Neural progenitor cell (in vitro differentiated cells): Measurements from ENCODE around the gene TDP2. TPM values are rescaled to one million over a fixed set of nuclear protein-coding genes. Genes with fewer than 3 reads are reported as not detected.
A peak's percentile ranks its signal among the peaks of the same experiment; 100 is the strongest.

Source experiments
- DNase-seq: peaks from one replicate; pipeline ENCODE4 v3.0.0-alpha.2; 2016; ENCODE audit warnings: low spot score
- H2AFZ ChIP-seq: fragments of 200-600 bp; sonication (generic); replicated peaks from 2 replicates; pipeline ENCODE4 v1.6.1; 2016; ENCODE audit warnings: antibody characterized with exemption
- H3F3A ChIP-seq: fragments of 200-600 bp; sonication (generic); 2 replicates; pipeline ENCODE4 v1.6.1; 2016; ENCODE audit warnings: antibody characterized with exemption, low read depth
- H3K27ac ChIP-seq: fragments of 200-600 bp; sonication (generic); 2 replicates; pipeline ENCODE4 v1.5.1; 2016; ENCODE audit warnings: mild to moderate bottlenecking
- H3K27me3 ChIP-seq: fragments of 200-600 bp; sonication (generic); 2 replicates; pipeline ENCODE4 v1.6.1; 2016; ENCODE audit warnings: mild to moderate bottlenecking, moderate library complexity
- H3K36me3 ChIP-seq: fragments of 200-600 bp; sonication (generic); 2 replicates; pipeline ENCODE4 v1.5.1; 2016
- H3K4me1 ChIP-seq: fragments of 200-600 bp; sonication (generic); 2 replicates; pipeline ENCODE4 v1.6.1; 2016; ENCODE audit warnings: mixed run types
- H3K4me2 ChIP-seq: fragments of 200-600 bp; sonication (generic); 2 replicates; pipeline ENCODE4 v1.6.1; 2016
- H3K4me3 ChIP-seq: fragments of 200-600 bp; sonication (generic); 2 replicates; pipeline ENCODE4 v1.5.1; 2016
- H3K79me2 ChIP-seq: fragments of 200-600 bp; sonication (generic); 2 replicates; pipeline ENCODE4 v1.6.1; 2016; ENCODE audit warnings: low read depth
- H3K9ac ChIP-seq: fragments of 200-600 bp; sonication (generic); 2 replicates; pipeline ENCODE4 v1.6.1; 2016
- H3K9me3 ChIP-seq: fragments of 200-600 bp; sonication (generic); 2 replicates; pipeline ENCODE4 v1.5.1; 2016; ENCODE audit warnings: low read depth
- H4K20me1 ChIP-seq: fragments of 200-600 bp; sonication (generic); 2 replicates; pipeline ENCODE4 v1.6.1; 2016; ENCODE audit warnings: low read depth
- H3K27ac Mint-ChIP-seq: 3 replicates; pipeline ENCODE4 v1.8.0; 2021; ENCODE audit warnings: mixed read lengths
- H3K27me3 Mint-ChIP-seq: 2 replicates; pipeline ENCODE4 v1.8.0; 2022; ENCODE audit warnings: low read depth, mild to moderate bottlenecking, inconsistent platforms, moderate library complexity, mixed read lengths; ENCODE audit not compliant: insufficient read depth
- H3K36me3 Mint-ChIP-seq: 3 replicates; pipeline ENCODE4 v1.8.0; 2021; ENCODE audit warnings: mixed read lengths
- H3K4me1 Mint-ChIP-seq: 3 replicates; pipeline ENCODE4 v1.8.0; 2021; ENCODE audit warnings: mixed read lengths
- H3K4me3 Mint-ChIP-seq: 3 replicates; pipeline ENCODE4 v1.8.0; 2021; ENCODE audit warnings: mild to moderate bottlenecking, moderate library complexity, mixed read lengths
- H3K9me3 Mint-ChIP-seq: 3 replicates; pipeline ENCODE4 v1.8.0; 2020; ENCODE audit warnings: mixed read lengths
- CTCF ChIP-seq: fragments of 200-600 bp; sonication (generic); IDR thresholded peaks from 2 replicates; pipeline ENCODE4 v1.5.1; 2017; ENCODE audit warnings: antibody characterized with exemption, mild to moderate bottlenecking
- EZH2 ChIP-seq: fragments of 200-600 bp; sonication (generic); IDR thresholded peaks from 2 replicates; pipeline ENCODE4 v1.6.1; 2017; ENCODE audit warnings: antibody characterized with exemption, mild to moderate bottlenecking, moderate library complexity
- EZH2phosphoT487 ChIP-seq: fragments of 200-600 bp; sonication (generic); IDR thresholded peaks from 2 replicates; pipeline ENCODE4 v1.6.1; 2017; ENCODE audit warnings: antibody characterized with exemption
- total RNA-seq: library from RNA; depleted of rRNA; stranded (reverse); fragments of >200 nt; gene quantifications from 2 replicates; pipeline ENCODE4 v1.2.3, GENCODE V29; 2015; ENCODE audit warnings: low replicate concordance

The TDP2 gene
- total RNA-seq: 31.8 and 49.9 TPM in 2 replicates

- TF ChIP-seq EZH2phosphoT487: no peak
- peak; percentile 58 for TF ChIP-seq CTCF
- DNase-seq: peak; percentile 99
- H3K36me3 Mint-ChIP-seq: peaks cover 36% of the 10 kb centered on the region
Measured at GRCh38 chr6:24666641-24667377, at the start of gene TDP2, which contains the start of gene ACOT13. Gene TDP2, minus strand, starts transcription at chr6:24666899. Its CDS starts 37 bp downstream, at chr6:24666862. Gene ACOT13, plus strand, starts transcription at chr6:24667077. Its CDS starts 187 bp downstream, at chr6:24667264.

GRCh38 chr6:24710519-24711303, 44.0 kb upstream of the TDP2 start:
- peaks cover 57% of the 10 kb centered on the region for H3K36me3 Mint-ChIP-seq
- peaks cover 3% of the 10 kb centered on the region for H3F3A ChIP-seq
- H3K4me3 Mint-ChIP-seq: no peak overlapping the region
- H3K4me1 Mint-ChIP-seq: no peaks in the 10 kb centered on the region
- peaks cover 71% of the 10 kb centered on the region for H3K79me2 ChIP-seq
- no peak overlapping the region for H3K9ac ChIP-seq
- no peak for TF ChIP-seq EZH2
- TF ChIP-seq CTCF: no peak
- no peak for TF ChIP-seq EZH2phosphoT487
- no peak overlapping the region for H3K4me3 ChIP-seq
- H3K27ac Mint-ChIP-seq: no peak overlapping the region
- H4K20me1 ChIP-seq: peaks cover 65% of the 10 kb centered on the region
- no peaks in the 10 kb centered on the region for H3K27me3 ChIP-seq
- no peak overlapping the region for H3K4me2 ChIP-seq
- no peak for DNase-seq
- no peaks in the 10 kb centered on the region for H3K4me1 ChIP-seq
- no peaks in the 10 kb centered on the region for H3K27me3 Mint-ChIP-seq
- no peak overlapping the region for H3K27ac ChIP-seq
- no peaks in the 10 kb centered on the region for H3K9me3 ChIP-seq
- H3K36me3 ChIP-seq: peaks cover 53% of the 10 kb centered on the region
- no peaks in the 10 kb centered on the region for H3K9me3 Mint-ChIP-seq
- H2AFZ ChIP-seq: no peak overlapping the region

More at GRCh38 chr6:24666641-24667377, at the start of gene TDP2, which contains the start of gene ACOT13:
- Histone ChIP-seq H3K36me3 (peaks cover 3% of the 10 kb centered on the region), H3K79me2 (peaks cover 39% of the 10 kb centered on the region), H2AFZ (peak within 1 kb of the TSS; percentile 97), H3K4me3 (peak within 1 kb of the TSS; percentile 83), H3K4me1 (peaks cover 29% of the 10 kb centered on the region), H3K27me3 (no peaks in the 10 kb centered on the region), H3K9ac (peak within 1 kb of the TSS; percentile 78), H3K27ac (peak within 1 kb of the TSS; percentile 70), H4K20me1 (peaks cover 21% of the 10 kb centered on the region), H3K4me2 (peak within 1 kb of the TSS; percentile 97), H3F3A (peaks cover 24% of the 10 kb centered on the region), H3K9me3 (peaks cover 11% of the 10 kb centered on the region)
- Mint-ChIP-seq H3K27me3 (peaks cover 8% of the 10 kb centered on the region), H3K4me1 (peaks cover 28% of the 10 kb centered on the region), H3K9me3 (peaks cover 29% of the 10 kb centered on the region), H3K4me3 (peak within 1 kb of the TSS; percentile 97), H3K27ac (peak within 1 kb of the TSS; percentile 99)

- H3K79me2 ChIP-seq: peaks cover 55% of the 10 kb centered on the region
- no peaks in the 10 kb centered on the region for H3K4me1 Mint-ChIP-seq
- H3K4me3 Mint-ChIP-seq: no peak overlapping the region
- no peak overlapping the region for H3K27ac ChIP-seq
- H3K9me3 ChIP-seq: no peaks in the 10 kb centered on the region
- TF ChIP-seq EZH2phosphoT487: no peak
- no peak for TF ChIP-seq EZH2
- TF ChIP-seq CTCF: no peak
- H4K20me1 ChIP-seq: peaks cover 50% of the 10 kb centered on the region
- H3K36me3 ChIP-seq: peaks cover 57% of the 10 kb centered on the region
- no peaks in the 10 kb centered on the region for H3K9me3 Mint-ChIP-seq
- no peaks in the 10 kb centered on the region for H3K4me1 ChIP-seq
- no peak overlapping the region for H2AFZ ChIP-seq
- no peak overlapping the region for H3K9ac ChIP-seq
- DNase-seq: no peak
- H3K27ac Mint-ChIP-seq: no peak overlapping the region
- H3K27me3 ChIP-seq: no peaks in the 10 kb centered on the region
- peaks cover 18% of the 10 kb centered on the region for H3F3A ChIP-seq
- peaks cover 51% of the 10 kb centered on the region for H3K36me3 Mint-ChIP-seq
- H3K4me2 ChIP-seq: no peak overlapping the region
- H3K27me3 Mint-ChIP-seq: no peaks in the 10 kb centered on the region
- no peak overlapping the region for H3K4me3 ChIP-seq
Measured at GRCh38 chr6:24709014-24709711, 42.5 kb upstream of the TDP2 start.
